HG03378 (cell line): ENCODE results near the gene ARL15.

ENCODE experiments used
- ATAC-seq: cut with Tn5 transposase; IDR thresholded peaks from one replicate; pipeline ENCODE4 v1.9.1; 2021; ENCODE audit warnings: mild to moderate bottlenecking, moderate library complexity; ENCODE audit not compliant: unreplicated experiment

ARL15 gene

DNA sequence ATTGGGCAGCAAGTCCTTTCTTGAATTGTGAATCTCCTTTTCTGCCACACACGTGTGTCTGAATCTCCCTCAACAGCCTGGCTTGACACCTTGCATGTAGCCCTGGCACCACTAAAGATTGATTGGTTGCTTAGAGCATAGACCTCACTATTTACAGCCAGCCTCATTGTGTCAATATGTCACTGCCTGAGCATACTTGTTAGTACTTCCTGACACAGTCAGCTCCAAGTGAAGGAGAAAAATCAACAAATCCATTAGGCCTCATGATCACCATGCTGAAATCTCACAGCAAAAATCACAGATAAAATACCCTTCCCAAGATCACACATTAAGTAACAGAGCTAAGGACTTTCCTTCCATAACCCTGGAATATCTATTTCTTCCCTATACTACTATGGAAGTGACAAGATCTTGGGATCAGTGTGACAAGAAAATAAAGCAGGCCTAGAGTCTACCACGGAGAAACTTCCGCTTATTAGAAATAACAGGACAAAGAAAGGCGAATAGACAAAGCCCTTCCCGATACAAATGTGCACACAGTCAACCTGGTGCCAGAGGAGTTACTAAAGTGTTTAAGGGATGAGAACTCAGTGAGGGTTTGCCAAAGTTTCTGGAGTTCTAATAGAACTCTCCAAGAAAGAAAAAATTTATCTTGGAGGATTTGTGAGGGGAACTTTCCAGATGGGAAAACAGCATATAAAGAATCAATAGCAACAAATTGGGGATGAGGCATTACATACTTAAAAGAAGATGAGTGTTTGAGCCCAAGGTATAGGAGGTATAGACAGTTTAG is 5.6 kb upstream of the ARL15 start:
- no peak for ATAC-seq

- no peak for ATAC-seq
These were observed 3.2 kb upstream of the ARL15 start for GRCh38 chr5:54313311-54314270.

DNA sequence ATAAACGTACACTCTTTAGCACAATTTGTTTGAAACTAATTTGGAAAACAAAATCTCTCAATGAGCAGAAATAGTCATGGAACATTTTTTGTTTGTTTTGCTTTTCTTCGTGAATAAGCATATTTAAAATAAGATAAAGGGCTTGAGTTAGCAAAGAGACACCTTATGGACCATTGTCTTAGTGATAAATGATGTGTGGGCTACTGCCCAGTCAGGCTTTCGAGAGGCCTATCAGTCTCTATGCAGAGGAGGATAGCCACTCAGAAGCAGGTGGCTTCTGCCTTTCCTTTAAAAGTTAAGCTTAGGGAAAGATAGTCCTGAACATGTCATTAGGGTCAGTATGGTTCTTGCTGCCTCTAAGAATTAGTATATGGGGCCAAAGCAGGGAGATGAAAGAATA is 2.1 kb upstream of the ARL15 start:
- no peak for ATAC-seq

DNA sequence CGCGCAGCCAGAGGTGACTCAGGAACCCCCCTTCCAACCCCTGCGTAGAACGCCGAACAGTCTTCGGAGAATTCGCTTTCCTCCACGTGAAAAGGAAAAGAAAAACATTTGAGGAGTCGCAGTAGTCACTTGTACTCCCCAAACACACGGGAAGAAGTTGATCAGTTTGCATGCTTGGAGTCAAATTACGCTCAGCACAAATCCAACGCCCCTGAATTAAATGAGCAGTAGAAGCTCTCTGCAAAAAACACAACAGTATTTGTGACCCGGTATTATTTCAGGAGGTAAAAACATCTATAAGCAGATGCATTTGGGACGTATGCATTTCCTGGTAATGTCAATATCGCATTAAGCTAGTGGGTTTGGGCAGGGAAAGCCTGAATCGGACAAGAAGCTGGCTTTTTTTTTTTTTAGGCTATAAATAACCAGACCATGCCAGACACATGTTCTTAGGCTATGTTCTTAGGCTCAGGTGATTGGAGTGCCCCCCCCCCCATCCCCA is 854 bp upstream of the ARL15 start:
- no peak for ATAC-seq

- peak; percentile 9 for ATAC-seq
These were observed 511 bp downstream of the ARL15 start for GRCh38 chr5:54309691-54310432.

DNA sequence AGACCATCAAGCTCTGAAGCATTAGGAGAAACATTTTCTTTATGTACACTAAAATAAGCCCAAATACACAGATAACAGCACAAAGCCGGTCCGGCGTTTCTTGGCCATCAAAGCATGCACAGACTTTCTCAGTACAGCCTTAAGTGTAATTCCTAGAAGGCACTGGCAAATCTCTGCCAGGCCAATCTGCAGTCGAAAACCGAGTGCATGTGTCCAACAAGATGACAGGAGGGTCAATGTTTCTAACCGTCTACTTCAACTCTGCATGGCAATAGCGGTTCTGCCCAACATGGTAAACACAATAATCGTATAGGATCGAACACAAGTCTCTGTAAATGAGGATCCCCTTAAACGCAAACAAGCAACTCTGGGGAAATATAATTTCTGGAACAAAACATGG is 1.1 kb downstream of the ARL15 start:
- ATAC-seq: no peak

GRCh38 chr5:54307583-54307982 is 2.8 kb downstream of the ARL15 start:
- ATAC-seq: no peak

DNA sequence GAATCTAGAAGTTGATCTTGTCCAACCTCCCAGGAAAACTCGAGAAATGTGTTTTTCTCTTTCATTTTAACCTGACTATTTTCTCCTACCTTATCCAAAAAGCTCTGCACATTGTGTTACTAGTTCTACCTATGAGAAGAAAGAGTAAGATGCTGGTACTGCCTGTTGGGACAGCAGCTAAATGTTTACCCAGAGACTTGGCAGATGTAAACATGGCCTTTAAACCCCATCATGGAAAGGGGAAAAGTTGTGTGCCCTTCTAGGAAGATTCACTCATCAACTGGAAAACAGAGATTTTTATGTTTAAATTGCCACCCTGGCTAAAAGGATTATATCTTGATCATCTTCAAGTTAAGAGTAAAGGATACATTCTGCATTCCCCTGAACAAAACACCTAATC is 3.5 kb downstream of the ARL15 start:
- no peak for ATAC-seq

DNA sequence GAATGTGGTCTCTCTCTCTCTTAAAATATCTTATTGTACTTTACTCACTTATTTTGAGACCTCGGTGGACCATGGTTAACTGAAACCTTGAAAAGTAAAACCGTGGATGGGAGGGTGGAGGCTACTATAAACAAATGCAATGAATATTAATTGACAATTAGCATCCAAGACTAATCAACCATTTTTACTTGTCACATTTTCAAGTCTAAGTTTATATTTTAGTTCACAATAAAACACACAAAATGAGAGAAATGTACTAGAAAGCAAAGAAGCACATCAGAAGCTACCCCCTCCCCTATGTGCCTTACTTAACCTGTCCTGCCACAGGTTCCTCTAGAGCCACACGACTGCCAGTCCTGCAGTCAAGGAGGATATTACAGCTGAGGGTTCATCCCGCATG is 4.6 kb downstream of the ARL15 start:
- ATAC-seq: no peak

DNA sequence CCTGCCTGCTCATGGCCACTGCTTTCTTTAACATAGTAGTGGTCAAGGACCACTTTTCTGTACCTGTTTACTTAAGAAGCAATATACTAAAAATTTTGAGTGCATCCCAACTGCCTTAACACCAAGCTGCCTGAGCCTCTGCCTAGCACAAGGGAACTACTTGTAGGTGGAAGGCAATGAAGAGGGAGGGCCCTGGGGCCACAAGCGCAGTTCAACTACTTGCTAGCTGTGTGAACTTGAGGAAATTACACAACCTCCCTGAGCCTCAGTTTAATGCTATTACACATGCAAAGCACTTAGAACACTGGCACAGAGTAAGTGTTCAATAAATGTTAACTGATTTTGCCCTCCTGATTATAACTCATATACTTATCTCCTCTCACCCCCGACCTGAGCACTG is 6.3 kb downstream of the ARL15 start:
- no peak for ATAC-seq

DNA sequence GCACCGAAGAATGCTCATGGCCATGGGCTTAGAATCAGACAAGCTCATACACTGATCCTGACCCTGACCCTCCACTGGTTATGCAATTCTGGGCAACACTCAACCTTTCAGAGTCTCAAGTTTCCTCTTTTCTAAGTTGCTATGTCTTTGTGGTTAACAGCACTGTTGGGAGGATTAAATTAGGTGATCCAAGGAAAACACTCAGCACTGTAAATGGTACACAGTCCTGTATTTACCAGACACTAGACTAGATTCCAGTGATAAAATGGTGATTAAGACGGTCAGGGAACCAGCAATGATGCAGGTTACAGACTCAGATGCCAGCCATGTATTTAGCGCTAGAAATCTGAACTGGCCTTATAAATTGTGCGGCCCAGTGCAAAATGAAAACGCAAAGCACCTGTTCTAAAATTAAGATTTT is 8.1 kb downstream of the ARL15 start:
- no peak for ATAC-seq

DNA sequence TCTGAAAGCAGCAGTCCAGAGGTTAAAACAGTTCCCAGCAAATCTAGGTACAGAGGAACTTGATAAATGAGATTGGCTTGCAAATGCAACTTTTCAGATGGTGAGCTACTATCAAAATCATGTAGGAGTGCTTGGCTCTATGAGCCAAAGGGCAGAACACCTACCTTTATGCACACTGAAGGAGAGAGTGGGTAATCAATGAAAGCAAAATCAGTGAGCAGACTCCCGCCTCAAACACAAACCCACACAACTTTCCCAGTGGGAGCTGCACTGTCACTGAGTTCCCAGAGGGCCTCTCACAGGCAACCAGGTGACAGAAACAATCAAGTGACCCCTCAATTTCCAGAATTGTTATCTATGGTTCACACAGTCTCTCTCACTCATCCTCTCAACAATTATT is 8.5 kb downstream of the ARL15 start:
- ATAC-seq: no peak

DNA sequence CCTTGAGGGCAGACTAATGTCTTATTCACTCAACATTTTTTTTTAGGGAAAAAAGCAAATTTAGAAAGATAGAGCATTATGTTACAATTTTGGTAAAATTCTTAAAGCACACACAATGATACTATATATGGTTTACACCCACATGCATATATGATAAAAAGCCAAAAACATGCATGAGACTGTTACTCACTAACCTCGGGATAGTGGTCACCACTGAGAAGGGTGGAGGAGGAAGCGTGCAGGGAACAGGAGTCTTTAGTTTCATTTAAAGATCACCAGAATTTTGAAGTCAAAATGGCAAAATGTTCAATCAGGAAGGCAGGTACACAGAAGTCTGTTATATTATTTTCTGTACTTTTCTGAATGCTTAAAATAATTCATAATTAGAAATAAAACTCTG is 9.2 kb downstream of the ARL15 start:
- no peak for ATAC-seq

- no peak for ATAC-seq
These were observed 11.4 kb downstream of the ARL15 start for GRCh38 chr5:54298947-54299346.

GRCh38 chr5:54296386-54296785 is 14.0 kb downstream of the ARL15 start:
- no peak for ATAC-seq

- ATAC-seq: no peak
These were observed 14.6 kb downstream of the ARL15 start for GRCh38 chr5:54295651-54296276.

- no peak for ATAC-seq
These were observed 16.2 kb downstream of the ARL15 start for GRCh38 chr5:54294097-54294667.

DNA sequence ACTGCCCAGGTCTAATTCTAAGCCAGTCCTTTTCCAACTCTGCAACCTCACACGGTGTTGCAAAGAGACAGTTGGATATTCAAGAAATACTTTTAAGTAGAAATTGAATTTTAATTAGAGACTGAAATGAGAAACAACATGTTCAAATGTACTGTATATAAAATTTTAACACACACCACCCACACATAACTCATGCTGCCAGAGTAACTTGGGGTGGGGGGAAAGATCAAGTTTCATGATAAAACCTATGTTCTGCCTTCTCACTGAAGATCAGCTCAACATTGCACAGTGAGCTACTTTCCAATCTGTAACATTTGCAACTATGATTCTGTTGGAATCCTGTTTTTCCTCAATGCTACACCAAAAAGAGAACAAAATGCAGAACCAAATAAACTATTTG is 17.5 kb downstream of the ARL15 start:
- no peak for ATAC-seq

GRCh38 chr5:54291498-54291897 is 18.9 kb downstream of the ARL15 start:
- ATAC-seq: no peak

GRCh38 chr5:54289769-54290168 is 20.6 kb downstream of the ARL15 start:
- ATAC-seq: no peak
